Lower lobe of right lung (tissue), 2 donors: ENCODE data around the gene INO80. TPM values are rescaled to one million over a fixed set of nuclear protein-coding genes. Genes with fewer than 3 reads are reported as not detected.
"Not testable (repeated sequence)": the region's sequence is repeated elsewhere in the genome, so short reads cannot be mapped to it uniquely, and the experiment has no call there.

Experiments
- ATAC-seq, 2 donors: fragments of 200-7000 bp; cut with Tn5 transposase; one replicate each; pipeline ENCODE4 v1.9.1; 2020 to 2022; ENCODE audit warnings: mild to moderate bottlenecking in 2 of 2, moderate library complexity in 2 of 2
- DNase-seq: peaks from one replicate; pipeline ENCODE4 v3.0.0-alpha.2; 2020
- H3K27ac ChIP-seq: fragments of 200-600 bp; one replicate; pipeline ENCODE4 v1.8.0; 2022
- H3K27me3 ChIP-seq: fragments of 200-600 bp; one replicate; pipeline ENCODE4 v1.8.0; 2022; ENCODE audit warnings: low read depth
- H3K36me3 ChIP-seq: fragments of 200-600 bp; one replicate; pipeline ENCODE4 v1.8.0; 2022; ENCODE audit warnings: mild to moderate bottlenecking
- H3K4me1 ChIP-seq: fragments of 200-600 bp; one replicate; pipeline ENCODE4 v1.8.0; 2022
- H3K4me3 ChIP-seq: fragments of 200-600 bp; one replicate; pipeline ENCODE4 v1.8.0; 2022; ENCODE audit warnings: mild to moderate bottlenecking
- H3K9me3 ChIP-seq: fragments of 200-600 bp; one replicate; pipeline ENCODE4 v1.8.0; 2022
- CTCF ChIP-seq: fragments of 200-600 bp; IDR thresholded peaks from one replicate; pipeline ENCODE4 v1.8.0; 2022; ENCODE audit warnings: antibody characterized with exemption, mild to moderate bottlenecking
- intact Hi-C: fragments of 100-400 bp; cut with DNase I; formaldehyde crosslinking; loops from one replicate; pipeline ENCODE4 v1.11.0; 2022
- total RNA-seq: library from RNA; stranded (reverse); fragmentation: NEBNext Ultra II Directional; extraction: Animal tissue kit (Norgen Biotek cat#: 25700); gene quantifications from one replicate; pipeline ENCODE4 v1.2.1, GENCODE V29; 2021
- donor health status: DM: no; HTN: yes; CAD: no; lungs with severe emphysema.

The INO80 gene
- total RNA-seq, 1 donor from 2014 or later, result 25.0 TPM

GRCh38 chr15:41080144-41080543, 35.9 kb downstream of the INO80 start:
- Histone ChIP-seq H3K4me1 (no peaks in the 10 kb centered on the region), H3K4me3 (no peak overlapping the region), H3K9me3 (no peaks in the 10 kb centered on the region), H3K36me3 (peaks cover 100% of the 10 kb centered on the region), H3K27ac (no peak overlapping the region), H3K27me3 (no peaks in the 10 kb centered on the region)
- TF ChIP-seq CTCF, result no peak
- no peak for DNase-seq
- ATAC-seq, result no peak
- intact Hi-C loops, result no loop called here

GRCh38 chr15:41079717-41080116, 36.4 kb downstream of the INO80 start:
- intact Hi-C loops, result no loop called here
- no peaks in the 10 kb centered on the region for H3K9me3 ChIP-seq
- no peaks in the 10 kb centered on the region for H3K4me1 ChIP-seq
- peak in 1 of 2 donors; percentile 7 for ATAC-seq
- no peak for DNase-seq
- no peaks in the 10 kb centered on the region for H3K27me3 ChIP-seq
- peaks cover 100% of the 10 kb centered on the region for H3K36me3 ChIP-seq
- no peak overlapping the region for H3K27ac ChIP-seq
- TF ChIP-seq CTCF, result no peak
- no peak overlapping the region for H3K4me3 ChIP-seq

DNA sequence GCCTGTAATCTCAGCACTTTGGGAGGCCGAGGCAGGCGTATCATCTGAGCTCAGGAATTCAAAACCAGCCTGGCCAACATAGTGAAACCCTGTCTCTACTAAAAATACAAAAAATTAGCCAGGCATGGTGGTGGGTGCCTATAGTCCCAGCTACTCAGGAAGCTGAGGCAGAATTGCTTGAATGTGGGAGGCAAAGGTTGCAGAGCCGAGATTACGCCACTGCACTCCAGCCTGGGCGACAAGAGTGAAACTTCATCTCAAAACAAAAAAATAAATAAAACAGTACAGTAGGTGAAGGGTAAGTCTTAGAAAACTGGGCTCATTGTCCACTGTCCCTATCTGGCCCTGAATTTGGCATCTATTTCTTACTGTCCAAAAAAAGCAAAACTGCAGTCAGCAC, 37.2 kb downstream of the INO80 start:
- peaks cover 100% of the 10 kb centered on the region for H3K36me3 ChIP-seq
- H3K27ac ChIP-seq, H3K27me3 ChIP-seq, intact Hi-C loops, H3K9me3 ChIP-seq, DNase-seq, H3K4me1 ChIP-seq, H3K4me3 ChIP-seq: not testable (repeated sequence)
- ATAC-seq, result peak in 1 of 2 donors; percentile 26

DNA sequence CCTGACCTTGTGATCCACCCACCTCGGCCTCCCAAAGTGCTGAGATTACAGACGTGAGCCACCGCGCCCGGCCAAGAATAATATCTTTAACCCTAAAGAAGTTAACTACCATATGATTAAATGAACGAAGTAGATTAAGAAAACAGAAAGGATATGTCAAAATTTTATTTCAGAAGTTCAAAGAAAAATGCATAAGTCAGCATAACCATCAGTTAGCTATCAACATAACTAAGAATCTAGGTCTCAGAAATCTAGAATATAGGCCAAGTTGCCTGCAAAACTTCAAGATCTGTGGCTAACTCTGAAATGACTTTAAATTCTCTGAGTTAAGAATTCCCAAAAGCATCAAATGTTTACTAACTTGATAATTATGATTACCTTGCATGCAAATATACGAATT, 38.0 kb downstream of the INO80 start:
- no peaks in the 10 kb centered on the region for H3K9me3 ChIP-seq
- no peak overlapping the region for H3K27ac ChIP-seq
- no peak overlapping the region for H3K4me3 ChIP-seq
- intact Hi-C loops, result no loop called here
- H3K4me1 ChIP-seq, result no peaks in the 10 kb centered on the region
- peaks cover 100% of the 10 kb centered on the region for H3K36me3 ChIP-seq
- DNase-seq (no peak), ATAC-seq (no peak)
- TF ChIP-seq CTCF, result no peak
- H3K27me3 ChIP-seq, result no peaks in the 10 kb centered on the region

DNA sequence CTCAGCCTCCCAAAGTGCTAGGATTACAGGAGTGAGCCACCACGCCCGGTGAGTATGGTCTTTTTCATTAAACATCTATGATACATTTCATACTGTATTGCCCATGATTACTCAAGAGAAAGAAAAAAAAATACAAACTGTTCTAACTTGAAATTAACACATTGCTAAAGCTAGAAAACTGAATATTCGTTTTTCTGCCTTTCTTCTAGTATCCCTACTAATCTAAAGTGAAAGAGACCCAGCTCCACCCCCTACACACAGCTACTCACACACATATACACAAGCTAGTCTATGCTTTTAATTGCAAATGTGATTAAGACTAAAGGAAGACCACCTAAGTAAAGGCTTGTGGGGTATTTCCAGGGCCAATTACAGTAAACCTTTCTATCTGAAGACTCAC, 43.1 kb downstream of the INO80 start:
- Histone ChIP-seq H3K36me3 (peaks cover 100% of the 10 kb centered on the region), H3K27me3 (no peaks in the 10 kb centered on the region), H3K27ac (no peak overlapping the region), H3K9me3 (no peaks in the 10 kb centered on the region), H3K4me1 (no peaks in the 10 kb centered on the region), H3K4me3 (no peak overlapping the region)
- intact Hi-C loops, result no loop called here
- DNase-seq (no peak), ATAC-seq (no peak)
- no peak for TF ChIP-seq CTCF

GRCh38 chr15:41072013-41072412, 44.1 kb downstream of the INO80 start:
- H3K4me3 ChIP-seq, result no peak overlapping the region
- H3K27ac ChIP-seq, result no peak overlapping the region
- DNase-seq, result no peak
- intact Hi-C loops, result no loop called here
- H3K36me3 ChIP-seq, result peaks cover 100% of the 10 kb centered on the region
- no peaks in the 10 kb centered on the region for H3K4me1 ChIP-seq
- no peaks in the 10 kb centered on the region for H3K27me3 ChIP-seq
- no peak for TF ChIP-seq CTCF
- no peaks in the 10 kb centered on the region for H3K9me3 ChIP-seq
- ATAC-seq, result no peak
